Right atrium auricular region (tissue), 2 donors: ENCODE results near the gene AMZ1. TPM values are rescaled to one million over a fixed set of nuclear protein-coding genes. Genes with fewer than 3 reads are reported as not detected.
A peak's percentile ranks its signal among the peaks of the same experiment; 100 is the strongest.

Experiments
- DNase-seq: peaks from one replicate; pipeline ENCODE4 v3.0.0-alpha.2; 2019; ENCODE audit warnings: low spot score
- H3K27ac ChIP-seq, 2 donors: fragments of 200-600 bp; sonication (generic); 1 replicate in 1 of 2; 2 replicates in 1 of 2; pipeline ENCODE4 v1.5.1; 2016 to 2019
- H3K27me3 ChIP-seq, 2 donors: fragments of 200-600 bp; sonication (generic); one replicate each; pipeline versions ENCODE4 v1.5.1 to v1.6.0; 2017 to 2019
- H3K36me3 ChIP-seq: fragments of 200-600 bp; sonication (generic); one replicate; pipeline ENCODE4 v1.5.1; 2016
- H3K4me1 ChIP-seq, 2 donors: fragments of 200-600 bp; sonication (generic); one replicate each; pipeline versions ENCODE4 v1.5.1 to v1.6.0; 2017 to 2019
- H3K4me3 ChIP-seq, 2 donors: fragments of 200-600 bp; sonication (generic); 1 replicate in 1 of 2; 2 replicates in 1 of 2; pipeline ENCODE4 v1.5.1; 2017 to 2019; ENCODE audit warnings: mild to moderate bottlenecking in 1 of 2, moderate library complexity in 1 of 2
- H3K9me3 ChIP-seq, 2 donors: fragments of 200-600 bp; sonication (generic); one replicate each; pipeline ENCODE4 v1.5.1; 2019
- total RNA-seq, 2 donors: library from RNA; depleted of rRNA; stranded (reverse); fragments of >200 nt; gene quantifications; one replicate each; pipeline ENCODE4 v1.1.0, GENCODE V29; 2016
- TF ChIP-seq, protein P1 (sequence below), 2 donors: fragments of 200-600 bp; sonication (generic); IDR thresholded peaks; one replicate each; pipeline ENCODE4 v1.5.1; 2019; ENCODE audit warnings: antibody characterized with exemption in 2 of 2

AMZ1 gene
- total RNA-seq, 2 donors from 2014 or later = 0.07 TPM; not detected in 1

DNA sequence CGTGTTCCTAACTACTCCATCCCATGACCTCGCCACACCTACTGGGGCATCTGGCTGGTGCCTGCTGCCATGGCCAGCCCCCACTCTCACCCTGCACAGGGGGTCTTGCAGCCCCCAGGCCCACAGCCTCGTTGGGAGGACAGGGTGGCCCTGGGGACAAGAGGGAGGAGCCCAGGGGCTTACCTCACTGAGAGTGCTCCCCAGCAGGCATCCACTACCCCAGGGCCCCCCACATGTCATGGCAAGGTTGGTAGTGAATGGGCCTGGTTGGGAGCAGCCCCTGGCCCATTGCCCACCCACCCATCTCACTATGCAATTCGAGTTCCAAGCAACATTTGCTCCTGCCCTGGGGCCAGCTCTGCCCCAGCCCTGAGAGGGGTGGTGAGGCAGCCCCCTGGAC is 24.0 kb upstream of the AMZ1 start:
- TF ChIP-seq, protein P1, sequence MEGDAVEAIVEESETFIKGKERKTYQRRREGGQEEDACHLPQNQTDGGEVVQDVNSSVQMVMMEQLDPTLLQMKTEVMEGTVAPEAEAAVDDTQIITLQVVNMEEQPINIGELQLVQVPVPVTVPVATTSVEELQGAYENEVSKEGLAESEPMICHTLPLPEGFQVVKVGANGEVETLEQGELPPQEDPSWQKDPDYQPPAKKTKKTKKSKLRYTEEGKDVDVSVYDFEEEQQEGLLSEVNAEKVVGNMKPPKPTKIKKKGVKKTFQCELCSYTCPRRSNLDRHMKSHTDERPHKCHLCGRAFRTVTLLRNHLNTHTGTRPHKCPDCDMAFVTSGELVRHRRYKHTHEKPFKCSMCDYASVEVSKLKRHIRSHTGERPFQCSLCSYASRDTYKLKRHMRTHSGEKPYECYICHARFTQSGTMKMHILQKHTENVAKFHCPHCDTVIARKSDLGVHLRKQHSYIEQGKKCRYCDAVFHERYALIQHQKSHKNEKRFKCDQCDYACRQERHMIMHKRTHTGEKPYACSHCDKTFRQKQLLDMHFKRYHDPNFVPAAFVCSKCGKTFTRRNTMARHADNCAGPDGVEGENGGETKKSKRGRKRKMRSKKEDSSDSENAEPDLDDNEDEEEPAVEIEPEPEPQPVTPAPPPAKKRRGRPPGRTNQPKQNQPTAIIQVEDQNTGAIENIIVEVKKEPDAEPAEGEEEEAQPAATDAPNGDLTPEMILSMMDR (IDR thresholded peaks at IDR 0.05) = no peak
- Histone ChIP-seq H3K36me3 (no peaks in the 10 kb centered on the region), H3K4me1 (peaks cover 0 to 32% of the 10 kb centered on the region in 2 donors), H3K27me3 (no peaks in the 10 kb centered on the region), H3K27ac (peak overlapping the region in 1 of 2 donors; percentile 64), H3K9me3 (no peaks in the 10 kb centered on the region), H3K4me3 (no peak overlapping the region)
- no peak for DNase-seq

DNA sequence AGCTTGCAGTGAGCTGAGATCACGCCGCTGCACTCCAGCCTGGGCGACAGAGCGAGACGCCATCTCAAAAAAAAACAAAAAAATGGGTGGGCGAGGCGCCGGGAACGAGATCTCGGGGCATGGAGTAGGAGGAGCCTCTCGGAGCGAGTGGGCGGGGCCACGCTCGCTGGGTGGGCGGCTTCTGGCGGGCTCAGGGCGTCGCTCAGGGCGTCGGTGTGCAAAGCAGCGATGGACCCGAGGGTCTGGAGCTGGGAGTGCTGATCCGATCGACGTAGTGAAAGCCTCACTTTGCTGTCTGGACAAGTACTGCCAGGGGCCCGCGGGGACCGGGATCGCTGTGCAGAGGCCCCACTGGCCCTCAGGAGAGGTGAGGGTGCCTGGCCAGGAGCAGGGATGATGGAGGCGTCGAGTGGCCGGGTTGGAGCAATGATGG is 22.6 kb upstream of the AMZ1 start:
- H3K4me3 ChIP-seq = no peak overlapping the region
- no peak overlapping the region for H3K27ac ChIP-seq
- no peak for DNase-seq

DNA sequence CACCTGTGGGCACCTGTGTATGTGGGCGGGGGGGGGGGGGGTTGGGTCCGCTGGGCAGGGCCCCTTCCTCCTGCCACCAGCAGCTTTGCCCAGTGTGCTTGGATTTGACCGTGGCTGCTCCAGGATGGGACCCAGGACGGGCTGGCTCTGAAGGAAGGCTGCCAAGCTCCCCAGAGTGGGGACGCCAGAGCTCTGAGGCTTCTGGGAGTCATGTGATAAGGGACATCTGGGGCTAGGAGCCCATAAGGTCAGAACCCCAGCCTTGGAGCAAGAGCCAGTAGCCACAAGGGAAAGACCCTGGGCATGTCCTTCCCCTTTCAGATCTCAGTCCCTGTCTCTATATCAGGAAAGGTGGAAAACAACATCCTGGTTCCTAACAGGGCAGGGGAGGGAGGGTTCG is 21.8 kb upstream of the AMZ1 start:
- Histone ChIP-seq H3K9me3 (no peaks in the 10 kb centered on the region), H3K4me1 (peaks cover 0 to 32% of the 10 kb centered on the region in 2 donors), H3K36me3 (no peaks in the 10 kb centered on the region), H3K27me3 (no peaks in the 10 kb centered on the region), H3K27ac (no peak overlapping the region), H3K4me3 (no peak overlapping the region)
- TF ChIP-seq, protein P1 (IDR thresholded peaks at IDR 0.05) = no peak
- no peak for DNase-seq

More for the DNA sequence above, 22.6 kb upstream of the AMZ1 start:
- no peaks in the 10 kb centered on the region for H3K27me3 ChIP-seq
- H3K9me3 ChIP-seq = no peaks in the 10 kb centered on the region
- TF ChIP-seq, protein P1 (IDR thresholded peaks at IDR 0.05) = no peak
- no peaks in the 10 kb centered on the region for H3K36me3 ChIP-seq
- H3K4me1 ChIP-seq = peaks cover 0 to 32% of the 10 kb centered on the region in 2 donors

DNA sequence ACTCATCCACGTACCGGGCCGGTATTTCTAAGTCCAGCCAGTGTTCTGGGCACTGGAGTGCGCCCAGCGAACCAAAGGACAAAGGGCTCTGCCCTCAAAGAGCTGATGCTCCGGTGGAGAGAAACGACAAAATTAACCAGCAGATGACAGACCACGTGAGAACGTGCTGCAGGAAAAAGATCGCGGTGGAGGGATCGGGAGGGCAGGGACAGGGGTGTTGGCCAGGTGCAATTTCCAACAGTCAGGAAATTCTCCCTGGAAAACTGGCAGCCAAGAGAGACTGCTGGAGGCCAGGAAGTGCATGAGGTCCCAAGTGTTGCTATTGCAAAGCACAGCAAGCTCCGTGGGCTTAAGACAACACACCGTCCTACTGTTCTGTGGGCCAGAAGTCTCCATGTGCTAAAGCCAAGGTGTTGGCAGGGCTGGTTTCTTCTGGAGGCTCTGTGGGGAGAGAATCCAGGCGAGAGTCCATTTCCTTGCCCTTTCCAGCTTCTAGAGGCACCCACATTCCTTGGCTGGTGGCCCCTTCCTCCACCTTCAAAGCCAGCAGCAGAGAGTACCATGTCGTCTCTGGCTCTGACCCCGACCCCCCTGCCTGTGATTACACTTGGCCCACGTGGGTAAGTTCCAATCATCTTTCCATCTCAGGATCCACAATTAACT is 21.3 kb upstream of the AMZ1 start:
- Histone ChIP-seq H3K36me3 (no peaks in the 10 kb centered on the region), H3K9me3 (no peaks in the 10 kb centered on the region), H3K4me1 (peaks cover 0 to 32% of the 10 kb centered on the region in 2 donors), H3K4me3 (no peak overlapping the region), H3K27me3 (no peaks in the 10 kb centered on the region), H3K27ac (no peak overlapping the region)
- DNase-seq = no peak
- TF ChIP-seq, protein P1 (IDR thresholded peaks at IDR 0.05) = no peak

DNA sequence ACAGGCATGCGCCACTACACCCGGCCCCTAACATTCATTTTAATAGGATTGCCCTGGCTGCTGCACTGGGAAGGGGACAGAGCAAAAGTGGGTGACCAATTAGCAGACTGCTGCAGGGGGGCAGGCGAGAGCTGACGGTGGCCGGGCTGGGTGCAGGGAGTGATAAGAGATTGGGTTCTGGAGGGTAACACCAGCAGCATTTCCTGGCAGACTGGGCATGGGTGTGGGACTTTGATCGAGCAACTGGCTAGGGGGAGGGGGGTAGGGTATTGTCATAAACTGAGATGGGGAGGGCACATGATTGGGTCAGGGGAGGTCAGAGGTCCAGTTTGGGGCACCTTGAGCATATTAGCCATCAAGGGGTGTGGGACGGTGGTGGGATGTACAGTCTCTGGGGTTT is 20.2 kb upstream of the AMZ1 start:
- Histone ChIP-seq H3K27ac (no peak overlapping the region), H3K27me3 (no peaks in the 10 kb centered on the region), H3K9me3 (no peaks in the 10 kb centered on the region), H3K36me3 (no peaks in the 10 kb centered on the region), H3K4me3 (no peak overlapping the region), H3K4me1 (peaks cover 0 to 26% of the 10 kb centered on the region in 2 donors)
- no peak for DNase-seq
- TF ChIP-seq, protein P1 (IDR thresholded peaks at IDR 0.05) = no peak

DNA sequence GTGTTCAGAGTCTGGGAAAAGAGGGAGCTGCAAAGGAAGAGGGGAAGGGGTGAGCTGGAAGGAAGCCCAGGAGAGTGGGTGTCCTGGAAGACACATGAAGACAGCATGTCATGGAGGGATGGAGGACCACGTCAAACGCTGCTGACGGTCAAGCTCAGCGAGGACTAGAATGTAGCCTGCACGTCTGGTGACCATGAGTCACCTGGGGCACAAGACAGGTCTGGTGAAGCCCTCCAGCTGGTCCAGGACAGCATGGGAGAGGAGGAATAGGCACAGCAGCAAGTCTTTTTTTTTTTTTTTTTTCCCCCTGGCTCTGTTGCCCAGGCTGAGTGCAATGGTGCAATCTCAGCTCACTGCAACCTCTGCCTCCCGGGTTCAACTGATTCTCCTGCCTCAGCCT is 19.6 kb upstream of the AMZ1 start:
- peaks cover 0 to 21% of the 10 kb centered on the region in 2 donors for H3K4me1 ChIP-seq
- DNase-seq = no peak
- H3K4me3 ChIP-seq = no peak overlapping the region
- H3K36me3 ChIP-seq = no peaks in the 10 kb centered on the region
- no peak overlapping the region for H3K27ac ChIP-seq
- TF ChIP-seq, protein P1 (IDR thresholded peaks at IDR 0.05) = no peak
- no peaks in the 10 kb centered on the region for H3K9me3 ChIP-seq
- no peaks in the 10 kb centered on the region for H3K27me3 ChIP-seq
